Suppressor macrophage treated with lipopolysaccharide for 1 hour (primary cell): Measurements from ENCODE around the gene BTBD9.

Source experiments
- DNase-seq, 3 donors: peaks; one replicate each; pipeline ENCODE4 v3.0.0-alpha.2; 2020 to 2022

The BTBD9 gene

DNA sequence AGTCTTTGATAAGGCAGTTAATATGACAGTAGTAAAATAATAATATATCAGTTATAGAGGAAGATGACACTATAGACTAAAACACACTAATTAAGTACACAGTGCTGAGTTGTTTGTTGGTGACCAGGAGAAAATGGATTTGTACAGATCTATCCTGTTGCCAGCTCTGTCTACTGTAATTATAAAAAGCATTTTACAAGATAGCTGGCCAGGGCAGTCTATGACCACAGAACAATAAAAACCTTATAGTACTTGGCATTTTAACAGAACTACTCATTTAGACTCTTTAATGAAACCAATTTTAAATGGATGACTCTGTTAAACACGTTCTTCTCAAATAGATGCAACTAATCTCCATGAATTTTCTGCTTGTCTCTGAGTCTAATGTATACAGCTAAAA, 367.5 kb downstream of the BTBD9 start:
- no peak for DNase-seq

DNA sequence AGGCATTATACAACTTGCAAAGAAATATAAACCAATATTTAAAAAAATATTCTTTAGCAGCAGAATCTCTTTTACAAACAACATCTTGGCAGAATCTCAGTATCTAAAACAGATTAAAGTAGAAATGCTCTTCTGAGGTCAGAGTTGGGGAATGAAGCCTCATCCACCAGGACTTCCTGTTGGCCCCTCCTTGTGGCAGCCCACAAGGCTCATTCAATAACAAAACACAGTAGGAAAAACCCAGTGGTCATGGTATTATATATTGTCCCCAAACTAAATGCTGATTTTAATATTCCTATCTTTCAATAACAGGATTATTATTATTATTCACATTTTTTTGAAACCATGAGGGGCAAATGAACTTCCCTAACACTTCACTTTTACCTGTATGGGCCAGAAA, 368.6 kb downstream of the BTBD9 start:
- DNase-seq: no peak

DNA sequence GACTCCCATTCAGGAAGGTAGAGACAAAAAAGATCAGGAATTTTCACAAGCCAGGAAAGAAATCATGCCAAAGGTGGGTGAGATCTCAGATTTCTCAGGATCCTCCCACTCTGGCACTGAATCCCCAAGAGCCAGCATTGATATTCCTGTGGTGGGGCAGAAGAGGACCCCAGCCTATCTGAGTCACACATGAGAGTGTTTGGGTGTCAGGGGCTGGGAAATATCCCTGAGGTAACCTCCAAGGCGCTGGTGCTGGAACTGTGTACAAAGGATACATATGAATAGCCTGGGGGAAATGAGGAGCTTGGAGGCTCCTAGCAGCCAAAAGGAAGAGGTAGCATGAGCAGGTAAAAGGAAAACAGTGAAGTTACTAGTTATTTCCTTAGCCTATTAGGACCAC, 369.4 kb downstream of the BTBD9 start:
- DNase-seq: no peak

DNA sequence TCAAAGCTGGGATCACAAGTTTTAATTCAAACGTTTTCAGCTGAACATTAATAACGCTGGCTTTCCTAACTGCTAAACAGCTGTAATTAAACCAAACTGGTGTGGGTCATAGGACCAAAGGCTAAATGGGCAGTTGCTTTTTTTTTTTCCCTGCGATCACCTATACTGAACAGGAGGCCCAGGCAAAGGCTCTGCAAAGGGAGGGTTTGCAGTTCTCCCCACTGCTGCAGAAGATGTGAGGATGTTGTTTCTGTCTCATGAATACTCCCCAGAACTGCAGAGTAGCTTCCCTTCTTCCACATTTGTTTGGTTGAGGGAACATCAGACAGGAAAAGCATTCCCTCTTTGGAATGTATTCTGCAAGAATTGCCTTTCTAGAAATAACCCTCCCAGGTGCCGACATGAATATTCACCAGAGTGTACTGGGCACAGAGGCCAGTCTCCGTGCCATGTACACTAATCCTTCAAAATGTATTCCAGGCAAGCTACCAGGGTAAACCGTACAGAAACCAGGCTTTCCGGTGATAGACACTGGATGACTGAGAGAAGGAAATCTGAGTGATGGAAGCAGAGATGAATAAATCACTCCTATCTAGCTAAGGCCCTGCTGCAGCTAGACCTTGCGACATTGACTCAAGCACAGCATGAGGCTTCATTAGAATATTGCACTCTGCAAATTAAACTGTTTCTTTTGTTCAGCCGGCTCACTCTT, 370.1 kb downstream of the BTBD9 start:
- DNase-seq: no peak

DNA sequence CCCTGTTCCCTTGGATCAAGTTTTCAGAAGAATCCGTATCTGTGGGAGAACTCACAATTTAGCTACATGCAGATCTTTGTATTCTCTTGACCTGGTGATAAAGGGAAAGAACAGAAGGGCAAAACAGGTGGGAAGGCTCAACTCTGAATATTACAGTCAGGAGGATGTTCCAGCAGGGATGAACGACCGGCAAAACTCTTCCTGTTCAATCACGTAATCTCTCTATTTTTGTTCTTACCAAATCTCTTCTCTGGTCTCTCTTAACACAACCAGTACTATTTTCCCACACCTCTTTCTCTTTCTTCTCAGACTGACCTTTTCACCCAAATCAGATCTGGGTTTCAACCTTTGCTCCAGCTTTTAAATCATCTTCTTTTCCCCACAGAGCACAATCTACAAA, 371.4 kb downstream of the BTBD9 start:
- DNase-seq: no peak

- no peak for DNase-seq
Measured at GRCh38 chr6:38266921-38267354, 372.8 kb downstream of the BTBD9 start.

DNA sequence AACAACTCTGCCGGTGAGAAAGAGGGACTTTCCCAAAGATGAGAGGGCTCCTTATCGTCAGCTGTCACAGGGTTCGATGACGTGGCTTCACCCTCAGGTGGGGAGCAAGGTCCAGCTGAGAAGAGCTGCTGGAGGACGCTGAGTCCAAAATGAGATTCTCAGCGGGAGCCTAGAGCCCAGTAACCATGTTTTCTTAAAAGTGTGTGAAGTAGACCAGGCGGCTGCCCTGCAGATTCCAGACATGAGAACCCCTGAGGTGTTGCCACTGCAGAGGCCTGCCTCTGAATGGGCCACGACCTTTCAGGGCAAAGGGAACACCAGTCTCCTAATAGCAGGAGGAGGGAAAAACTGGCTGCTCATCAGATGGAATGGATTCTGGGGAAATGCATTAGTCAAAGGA, 375.1 kb downstream of the BTBD9 start:
- DNase-seq: no peak

DNA sequence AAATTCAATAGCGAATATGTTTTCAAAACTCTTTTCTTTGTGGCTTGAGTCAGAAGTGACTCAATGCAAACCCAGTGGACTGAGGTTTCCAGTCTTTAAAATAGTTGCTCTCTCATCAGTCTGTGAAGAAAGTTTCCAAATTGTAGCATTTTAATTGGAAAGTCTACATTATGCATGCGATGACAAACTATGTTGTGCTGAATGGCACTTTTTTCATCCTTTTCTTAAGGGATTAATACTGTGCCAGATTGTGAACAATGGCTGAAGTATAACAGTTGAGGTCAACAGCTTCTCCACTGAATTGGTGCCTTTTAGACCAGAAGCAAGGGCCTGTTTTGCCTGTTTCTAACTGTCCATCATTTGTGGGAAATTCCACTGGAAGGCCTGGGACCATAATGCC, 377.1 kb downstream of the BTBD9 start:
- peak; percentile 12 to 51 (median 42) for DNase-seq

DNA sequence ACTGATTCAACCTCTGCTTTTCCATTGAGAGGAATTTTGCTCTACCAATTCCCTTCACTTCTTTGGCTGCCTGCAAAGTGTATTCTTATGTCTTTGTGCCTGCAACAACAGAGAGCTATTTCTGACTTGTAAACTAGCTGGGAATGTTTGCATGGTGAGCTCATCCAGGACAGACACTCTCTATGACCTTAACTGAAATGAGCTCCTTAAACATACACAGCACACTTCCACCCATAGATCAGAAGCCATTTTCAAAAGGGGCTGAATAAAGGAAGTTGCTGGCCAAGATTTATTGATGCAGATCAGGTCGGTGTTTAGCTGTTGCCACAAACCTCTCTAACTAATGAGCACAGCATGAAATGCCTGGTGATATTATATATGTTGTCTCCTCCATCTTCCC, 377.7 kb downstream of the BTBD9 start:
- no peak for DNase-seq

GRCh38 chr6:38261626-38262025, 378.1 kb downstream of the BTBD9 start:
- DNase-seq: no peak

DNA sequence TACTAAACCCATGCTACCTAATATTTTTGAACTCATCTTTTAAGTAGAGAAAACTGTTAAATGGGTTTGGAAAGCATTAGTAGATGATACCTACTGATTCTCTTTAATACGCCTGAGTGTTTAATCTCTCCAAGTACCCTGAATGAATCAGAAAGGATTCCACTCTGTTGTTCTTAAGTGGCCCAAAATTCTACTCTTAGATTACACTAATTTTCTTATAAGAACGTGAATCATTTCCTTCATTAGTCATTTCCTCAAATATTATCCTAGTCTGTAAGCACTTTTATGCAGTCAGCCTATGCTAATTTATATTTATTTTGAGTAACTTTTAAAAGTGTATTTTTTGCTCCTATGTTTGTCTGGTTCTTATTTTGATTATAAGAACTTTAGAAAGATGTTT, 380.0 kb downstream of the BTBD9 start:
- DNase-seq: peak; percentile 3 to 72 (median 69)

DNA sequence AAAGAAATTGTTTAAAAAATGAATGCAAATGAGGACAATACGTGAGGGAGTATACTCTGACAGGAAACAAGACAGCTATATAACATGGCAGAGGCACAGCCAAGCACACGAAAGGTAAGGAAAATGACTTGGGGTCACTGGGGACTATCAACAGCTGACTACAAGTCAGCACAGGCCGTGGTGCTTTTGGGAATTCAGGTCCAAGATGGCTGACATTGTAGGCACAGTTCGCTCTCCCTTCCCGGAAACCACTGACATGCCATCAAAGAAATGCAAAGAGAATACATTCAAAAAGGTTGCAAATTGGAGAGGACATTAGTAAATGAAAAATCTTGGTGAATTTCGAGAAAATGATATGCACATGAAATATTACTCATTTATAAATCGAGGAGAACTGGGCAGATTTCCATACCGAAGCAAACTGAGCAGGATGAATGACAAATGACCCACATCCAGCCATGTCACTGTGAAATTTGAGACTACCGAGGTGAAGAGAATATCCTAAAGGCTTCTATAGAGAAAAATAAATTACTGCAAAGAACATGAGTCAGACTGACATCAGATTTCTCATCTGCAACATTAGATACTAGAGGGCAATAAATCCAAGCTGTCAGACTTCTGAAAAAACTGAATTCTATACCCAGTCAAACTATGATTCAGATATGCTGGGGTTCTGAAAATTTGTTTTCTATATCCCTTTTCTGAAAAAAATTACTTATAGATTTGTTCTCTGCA, 391.1 kb downstream of the BTBD9 start:
- DNase-seq: no peak

- DNase-seq: no peak
Measured at GRCh38 chr6:38245295-38245694, 394.4 kb downstream of the BTBD9 start.

- no peak for DNase-seq
Measured at GRCh38 chr6:38244869-38245268, 394.9 kb downstream of the BTBD9 start.

DNA sequence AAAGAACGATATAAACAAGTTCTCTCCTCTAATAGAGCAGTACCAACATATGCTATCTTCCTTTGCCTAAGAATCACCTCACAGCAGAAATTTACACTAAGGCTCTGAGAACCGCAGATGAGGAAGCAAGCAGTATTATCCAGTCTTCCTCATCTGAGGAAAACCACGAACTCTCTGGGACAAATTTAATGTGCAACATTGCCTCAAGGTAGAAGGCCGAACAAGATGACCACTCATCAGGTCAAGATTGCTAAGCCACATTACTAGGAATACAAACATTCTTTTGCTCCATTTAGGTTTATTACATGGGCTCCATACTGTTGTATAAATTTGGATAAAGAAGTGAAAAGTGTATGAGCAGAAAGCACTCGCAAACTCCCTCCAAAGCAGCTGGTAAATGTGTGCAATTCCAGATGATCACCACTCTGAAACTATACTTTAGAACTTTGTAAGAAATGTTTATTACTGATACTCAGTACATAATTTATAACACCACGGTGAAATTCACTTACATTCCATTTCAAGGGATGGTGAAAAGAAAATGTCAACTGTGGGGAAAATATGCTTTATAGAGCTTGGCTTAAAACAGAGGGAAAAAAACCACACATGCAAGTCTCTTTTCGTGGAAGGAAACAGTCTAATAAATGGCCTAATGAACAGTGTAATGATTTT, 398.4 kb downstream of the BTBD9 start:
- no peak for DNase-seq

- DNase-seq: peak; percentile 7 to 40 (median 17)
Measured at GRCh38 chr6:38239719-38240451, 399.8 kb downstream of the BTBD9 start.

DNA sequence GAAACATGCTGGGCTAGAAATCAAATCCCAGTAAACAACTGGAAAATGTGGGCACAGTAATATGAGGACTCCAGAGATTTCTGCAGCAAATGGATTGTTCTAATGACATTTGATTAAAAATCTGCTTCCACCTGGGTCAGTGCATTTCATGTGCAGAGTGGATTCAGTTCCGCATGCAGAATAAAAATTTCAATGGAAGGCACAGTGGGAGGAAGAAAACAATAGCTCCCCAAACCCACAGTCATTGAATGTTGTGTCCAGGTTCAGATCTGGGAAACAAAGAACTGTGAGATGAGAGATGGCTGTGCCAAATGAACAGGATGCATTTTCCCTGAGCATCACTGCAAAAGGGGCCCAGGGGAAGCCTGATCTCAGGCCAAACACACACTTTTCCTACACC, 403.1 kb downstream of the BTBD9 start:
- no peak for DNase-seq

- DNase-seq: no peak
Measured at GRCh38 chr6:38234934-38235682, 404.6 kb downstream of the BTBD9 start.

GRCh38 chr6:38234141-38234540, 405.6 kb downstream of the BTBD9 start:
- DNase-seq: no peak

DNA sequence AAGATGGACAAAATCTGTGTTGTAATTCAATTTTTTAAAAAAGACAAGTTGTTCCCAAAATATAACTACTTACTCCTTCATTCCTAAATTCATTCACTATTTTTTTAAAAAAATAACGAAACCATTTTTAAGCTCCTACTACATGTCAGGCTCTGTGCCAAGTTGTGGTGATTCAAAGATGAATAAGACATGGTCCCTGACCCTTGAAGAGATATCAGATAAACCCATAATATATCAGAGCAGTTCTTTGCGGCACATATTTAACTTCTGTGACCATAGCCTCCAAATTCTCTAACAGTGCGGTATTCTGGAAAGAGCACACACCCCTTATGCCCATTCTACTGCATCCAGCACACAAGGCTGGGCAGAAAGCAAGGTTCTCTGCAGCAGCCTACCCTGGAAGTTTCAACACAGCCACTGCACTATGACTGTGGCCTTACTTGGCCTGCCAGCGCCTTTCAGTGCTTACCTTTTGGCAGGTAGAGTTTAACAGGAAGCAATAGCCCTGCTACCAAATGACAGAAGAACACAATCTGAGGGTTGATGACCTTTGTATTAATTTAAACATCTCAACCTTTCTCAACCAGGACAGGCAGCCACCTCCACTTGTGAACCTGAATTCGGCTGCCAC, 406.5 kb downstream of the BTBD9 start:
- no peak for DNase-seq

GRCh38 chr6:38225766-38226165, 414.0 kb downstream of the BTBD9 start:
- DNase-seq: no peak

DNA sequence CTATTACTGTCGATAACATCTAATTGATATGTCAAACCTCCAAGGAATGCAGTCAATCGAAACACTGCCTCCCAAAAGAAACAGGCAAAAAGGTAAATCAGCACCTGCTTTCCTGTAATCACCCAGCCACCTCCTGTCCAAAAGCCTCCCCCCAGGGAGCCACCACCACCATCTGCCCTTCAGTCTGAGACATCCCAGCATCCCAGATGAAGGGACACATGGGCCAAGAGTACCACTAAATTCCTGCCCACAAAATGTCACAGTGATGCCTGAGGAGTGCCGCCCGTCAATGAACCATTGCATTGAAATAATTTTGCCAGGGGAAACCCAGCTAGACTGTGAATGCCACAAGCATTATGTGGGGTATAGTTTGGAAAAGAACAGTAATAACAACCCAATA, 418.5 kb downstream of the BTBD9 start:
- no peak for DNase-seq
